Heart left ventricle (tissue), 16 donors: ENCODE data around the gene CD96. TPM values are rescaled to one million over a fixed set of nuclear protein-coding genes. Genes with fewer than 3 reads are reported as not detected.
"Not testable (repeated sequence)": the region's sequence is repeated elsewhere in the genome, so short reads cannot be mapped to it uniquely, and the experiment has no call there.

Experiments
- ATAC-seq, 4 donors: fragments of 200-7000 bp; cut with Tn5 transposase; one replicate each; pipeline ENCODE4 v1.9.1; 2020 to 2022; ENCODE audit warnings: moderate library complexity in 4 of 4, mild to moderate bottlenecking in 3 of 4, moderate number of reproducible peaks in 1 of 4
- DNase-seq, 5 donors: peaks; one replicate each; pipeline ENCODE4 v3.0.0-alpha.2; 2020
- H3K27ac ChIP-seq, 12 donors: fragments of 200-600 bp; sonication (generic) in 4 of 12; one replicate each; pipeline versions ENCODE4 v1.5.0 to v1.8.0; 2016 to 2022; ENCODE audit warnings: mild to moderate bottlenecking in 2 of 12
- H3K27me3 ChIP-seq, 9 donors: fragments of 200-600 bp; sonication (generic) in 2 of 9; one replicate each; pipeline versions ENCODE4 v1.5.1 to v1.8.0; 2016 to 2022; ENCODE audit warnings: mild to moderate bottlenecking in 3 of 9
- H3K36me3 ChIP-seq, 9 donors: fragments of 200-600 bp; sonication (generic) in 2 of 9; one replicate each; pipeline versions ENCODE4 v1.5.0 to v1.8.0; 2018 to 2022; ENCODE audit warnings: mild to moderate bottlenecking in 2 of 9
- H3K4me1 ChIP-seq, 12 donors: fragments of 200-600 bp; sonication (generic) in 4 of 12; one replicate each; pipeline versions ENCODE4 v1.5.0 to v1.8.0; 2016 to 2022; ENCODE audit warnings: mild to moderate bottlenecking in 3 of 12
- H3K4me3 ChIP-seq, 12 donors: fragments of 200-600 bp; sonication (generic) in 4 of 12; one replicate each; pipeline versions ENCODE4 v1.5.0 to v1.8.0; 2017 to 2022; ENCODE audit warnings: mild to moderate bottlenecking in 9 of 12, moderate library complexity in 4 of 12
- H3K9me3 ChIP-seq, 12 donors: fragments of 200-600 bp; sonication (generic) in 4 of 12; one replicate each; pipeline versions ENCODE4 v1.5.0 to v1.8.0; 2016 to 2022; ENCODE audit warnings: mild to moderate bottlenecking in 1 of 12
- POLR2A ChIP-seq, 2 donors: fragments of 450-650 bp; IDR thresholded peaks; one replicate each; pipeline ENCODE4 v1.6.1; 2017; ENCODE audit warnings: antibody characterized with exemption in 2 of 2, mild to moderate bottlenecking in 2 of 2, moderate library complexity in 2 of 2
- WGBS, 4 donors: extraction: QIAGEN DNeasy Blood & Tissue Kit in 2 of 4; methylation state at CpG; one replicate each; pipeline versions ENCODE4 v1.1.5 to v1.1.7; 2013 to 2018; 5-methylcytosine and 5-hydroxymethylcytosine counted together
- intact Hi-C, 10 donors: fragments of 100-400 bp; cut with DNase I; formaldehyde crosslinking; loops; one replicate each; pipeline versions ENCODE4 v1.11.1 to v1.14.2; 2022
- polyA plus RNA-seq, 2 donors: library from polyadenylated mRNA; stranded (reverse); fragments of 200-250 nt; gene quantifications; one replicate each; pipeline ENCODE4 v1.2.3, GENCODE V29; 2013
- total RNA-seq, 9 donors: library from RNA; depleted of rRNA in 2 of 9; stranded (reverse); fragments of >200 nt in 2 of 9; fragmentation: NEBNext Ultra II Directional in 3 of 9; extraction: Animal tissue kit (Norgen Biotek cat#: 25700) in 3 of 9; gene quantifications; one replicate each; pipeline versions ENCODE4 v1.1.0 to v1.2.4, GENCODE V29; 2016 to 2023
- TF ChIP-seq, protein P1 (sequence below), 12 donors: fragments of 200-600 bp; sonication (generic) in 4 of 12; IDR thresholded peaks; one replicate each; pipeline versions ENCODE4 v1.5.0 to v1.8.0; 2018 to 2022; ENCODE audit warnings: antibody characterized with exemption in 12 of 12, mild to moderate bottlenecking in 5 of 12
- donor health status: ischemic (EF 13 %, LVEDD 7.1; RV severe dilation, severe dysfunction).
- donor health status: healthy with polysubstance abuse.
- donor health status: DM: no; HTN: yes; CAD: no.
- donor health status: DM: no; HTN: no; CAD: no.
- donor health status: ischemic (EF 25% LVEDD 6.9; RV normal size, moderate dysfunction).
- donor health status: ischemic (EF 25% LVEDD 5.7; RV mildly dilated, moderate dysfunction).
- donor health status: healthy.
- donor health status: DM: yes; HTN: yes; CAD: no.
- donor health status: ischemic (EF 35%, LVEDD 5.7; RV mildly dilated, moderate dysfunction).
- donor health status: nonischemic (EF 11% LVEDD 7.7; RV severe dilation, severe dysfunction).
- donor health status: DM: yes; HTN: yes; CAD: no.
- donor health status: PGD.
- donor health status: ischemic (EF 29% LVEDD 5.4; RV normal size, mild dysfunction).
- donor health status: nonischemic (EF 23%, LVEDD 6.1; RV moderate dilation, normal function).

Gene CD96
- total and polyA plus RNA-seq, 11 donors = 0.08 to 4.4 (median 0.28) TPM; not detected in 4

DNA sequence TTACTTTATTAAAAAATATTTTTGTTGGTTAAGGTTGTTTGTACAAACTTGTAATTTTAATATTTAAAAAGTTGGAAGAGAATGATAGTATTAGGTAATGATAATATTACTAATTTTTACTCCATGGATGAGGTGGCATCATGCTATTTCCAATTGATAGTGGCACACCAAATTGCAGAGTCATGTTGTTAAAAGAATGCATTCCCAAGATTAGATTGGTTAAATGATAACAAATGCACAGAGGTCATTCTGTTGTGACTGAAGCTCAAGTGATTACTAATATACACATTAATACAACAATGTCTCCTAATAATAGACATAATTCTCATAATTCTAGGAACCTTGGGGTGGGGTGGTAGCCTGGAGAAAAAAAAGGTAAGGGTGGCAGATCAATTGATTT is 126.3 kb downstream of the CD96 start:
- no peaks in the 10 kb centered on the region for H3K27me3 ChIP-seq
- TF ChIP-seq POLR2A (IDR thresholded peaks at IDR 0.05) = no peak
- TF ChIP-seq, protein P1, sequence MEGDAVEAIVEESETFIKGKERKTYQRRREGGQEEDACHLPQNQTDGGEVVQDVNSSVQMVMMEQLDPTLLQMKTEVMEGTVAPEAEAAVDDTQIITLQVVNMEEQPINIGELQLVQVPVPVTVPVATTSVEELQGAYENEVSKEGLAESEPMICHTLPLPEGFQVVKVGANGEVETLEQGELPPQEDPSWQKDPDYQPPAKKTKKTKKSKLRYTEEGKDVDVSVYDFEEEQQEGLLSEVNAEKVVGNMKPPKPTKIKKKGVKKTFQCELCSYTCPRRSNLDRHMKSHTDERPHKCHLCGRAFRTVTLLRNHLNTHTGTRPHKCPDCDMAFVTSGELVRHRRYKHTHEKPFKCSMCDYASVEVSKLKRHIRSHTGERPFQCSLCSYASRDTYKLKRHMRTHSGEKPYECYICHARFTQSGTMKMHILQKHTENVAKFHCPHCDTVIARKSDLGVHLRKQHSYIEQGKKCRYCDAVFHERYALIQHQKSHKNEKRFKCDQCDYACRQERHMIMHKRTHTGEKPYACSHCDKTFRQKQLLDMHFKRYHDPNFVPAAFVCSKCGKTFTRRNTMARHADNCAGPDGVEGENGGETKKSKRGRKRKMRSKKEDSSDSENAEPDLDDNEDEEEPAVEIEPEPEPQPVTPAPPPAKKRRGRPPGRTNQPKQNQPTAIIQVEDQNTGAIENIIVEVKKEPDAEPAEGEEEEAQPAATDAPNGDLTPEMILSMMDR (IDR thresholded peaks at IDR 0.05) = no peak
- H3K36me3 ChIP-seq = no peaks in the 10 kb centered on the region
- H3K27ac ChIP-seq = peak overlapping the region in 1 of 12 donors; percentile 89
- no peak overlapping the region for H3K4me3 ChIP-seq
- no peaks in the 10 kb centered on the region for H3K9me3 ChIP-seq
- intact Hi-C loops = loop anchor here in 6 of 10 donors (2.0 to 10.0 kb wide), 7 partner anchors 44 to 376 kb away; no protein-coding TSS in a partner anchor
- DNase-seq (no peak), ATAC-seq (no peak)
- H3K4me1 ChIP-seq = peaks cover 0 to 22% (median 4%) of the 10 kb centered on the region in 12 donors

DNA sequence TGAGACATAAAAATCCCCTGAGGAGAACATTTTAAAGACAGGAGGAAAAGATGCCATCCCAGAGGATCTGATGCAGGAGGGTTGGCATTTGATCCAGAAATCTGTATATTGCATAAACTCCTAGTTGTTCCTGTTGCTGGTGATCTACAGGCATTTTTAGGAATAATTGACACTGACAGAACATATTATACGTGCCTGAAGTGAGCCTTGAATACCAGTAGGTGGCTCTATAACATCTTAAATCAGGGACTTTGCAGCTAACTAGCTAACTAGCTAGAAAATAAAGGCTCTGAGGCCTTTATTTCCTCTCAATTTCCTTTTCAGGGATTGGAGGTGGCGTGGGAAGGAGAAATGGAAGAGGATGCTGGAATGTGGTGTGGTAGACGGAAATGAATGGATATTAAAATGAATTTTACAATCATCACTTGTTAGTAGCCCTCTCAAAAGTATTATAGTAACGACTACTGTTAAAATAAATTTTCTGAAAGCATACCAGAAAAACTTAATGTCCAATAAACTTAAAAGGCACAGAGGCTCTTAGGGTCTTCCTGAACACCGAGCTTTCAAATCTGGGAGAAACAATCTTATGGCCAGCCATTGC is 127.0 kb downstream of the CD96 start:
- 25 to 34% (median 29%) methylated on average over 5 of the region's 5 CpGs for WGBS, 4 donors
- no peaks in the 10 kb centered on the region for H3K9me3 ChIP-seq
- intact Hi-C loops = loop anchor here in 6 of 10 donors (1.0 to 10.0 kb wide), 8 partner anchors 43 to 376 kb away; no protein-coding TSS in a partner anchor
- no peaks in the 10 kb centered on the region for H3K36me3 ChIP-seq
- no peak for DNase-seq
- peak overlapping the region in 1 of 12 donors; percentile 2 for H3K27ac ChIP-seq
- H3K4me1 ChIP-seq = peaks cover 0 to 28% (median 7%) of the 10 kb centered on the region in 12 donors
- no peak overlapping the region for H3K4me3 ChIP-seq
- peak; percentile 65 to 91 (median 83) for ATAC-seq
- H3K27me3 ChIP-seq = no peaks in the 10 kb centered on the region
- TF ChIP-seq, protein P1 (IDR thresholded peaks at IDR 0.05) = peak; percentile 63 to 88 (median 78)
- TF ChIP-seq POLR2A (IDR thresholded peaks at IDR 0.05) = no peak

DNA sequence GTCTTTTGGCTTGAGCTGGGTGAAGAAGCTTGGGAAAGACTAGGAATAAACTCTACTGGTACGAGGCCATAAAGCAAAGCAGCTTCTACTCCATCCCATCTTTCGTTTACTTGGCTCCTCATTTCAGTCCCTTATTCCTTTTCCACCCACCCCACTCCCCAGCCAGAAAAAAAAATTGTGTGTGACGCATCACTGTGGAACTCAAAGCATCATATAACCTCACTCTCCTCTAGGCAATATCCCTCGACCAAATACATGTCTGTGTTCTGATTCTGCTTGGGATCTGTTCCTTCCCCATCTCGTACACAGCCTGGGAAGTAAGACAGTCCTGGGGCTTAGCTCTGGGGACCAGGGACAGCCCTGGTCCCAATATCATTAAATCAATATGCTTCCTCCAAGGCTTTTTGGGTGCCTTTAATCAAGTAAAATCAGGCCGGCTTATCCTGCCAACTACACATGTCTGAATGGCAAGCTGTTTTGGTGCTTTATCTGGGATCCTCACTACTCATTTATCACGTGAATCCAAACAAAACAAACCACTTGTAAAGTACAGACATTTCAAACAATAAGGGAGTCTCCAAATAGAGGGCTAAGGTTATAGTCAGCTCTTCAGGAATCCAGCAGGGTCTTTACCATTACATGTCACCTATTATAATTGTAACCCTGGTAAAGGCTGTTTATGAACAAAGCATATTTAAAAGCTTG is 128.1 kb downstream of the CD96 start:
- intact Hi-C loops = loop anchor here in 6 of 10 donors (1.0 to 10.0 kb wide), 8 partner anchors 42 to 375 kb away; no protein-coding TSS in a partner anchor
- WGBS, 4 donors = 77 to 86% (median 80%) methylated on average over 7 of the region's 7 CpGs
- no peak for DNase-seq
- Histone ChIP-seq H3K36me3 (no peaks in the 10 kb centered on the region), H3K27ac (no peak overlapping the region), H3K4me1 (peaks cover 0 to 33% (median 9%) of the 10 kb centered on the region in 12 donors), H3K9me3 (no peaks in the 10 kb centered on the region), H3K27me3 (no peaks in the 10 kb centered on the region), H3K4me3 (no peak overlapping the region)
- TF ChIP-seq POLR2A (IDR thresholded peaks at IDR 0.05) = no peak
- TF ChIP-seq, protein P1 (IDR thresholded peaks at IDR 0.05) = no peak
- no peak for ATAC-seq

DNA sequence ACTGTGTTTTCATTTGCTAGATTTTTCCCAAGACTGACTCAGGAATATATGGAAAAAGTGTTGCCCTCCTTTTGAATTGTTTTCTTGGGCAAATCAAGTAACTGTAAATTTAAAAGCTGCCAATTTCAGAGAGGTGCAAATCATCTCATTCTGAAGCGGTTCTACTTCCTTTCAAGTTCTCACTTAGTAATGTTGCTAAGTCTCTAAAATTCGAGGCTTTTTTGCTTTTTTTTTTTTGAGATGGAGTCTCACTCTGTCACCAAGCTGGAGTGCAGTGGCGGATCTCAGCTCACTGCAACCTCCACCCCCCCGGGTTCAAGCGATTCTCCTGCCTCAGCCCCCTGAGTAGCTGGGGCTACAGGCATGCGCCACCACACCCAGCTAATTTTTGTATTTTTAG is 130.5 kb downstream of the CD96 start:
- H3K9me3 ChIP-seq, H3K27me3 ChIP-seq, H3K27ac ChIP-seq, intact Hi-C loops, DNase-seq, H3K4me3 ChIP-seq, ATAC-seq, H3K36me3 ChIP-seq: not testable (repeated sequence)
- H3K4me1 ChIP-seq = peaks cover 0 to 50% (median 23%) of the 10 kb centered on the region in 12 donors
- 73 to 84% (median 79%) methylated on average over 6 of the region's 6 CpGs for WGBS, 4 donors
